Activated CD4-positive, alpha-beta T cell treated with anti-CD3 and anti-CD28 coated beads, Interleukin-2, amount 10 ng/mL, durations not matched to agents 24 days and 14 days (primary cell): ENCODE results near the gene VWA5B1. TPM values are rescaled to one million over a fixed set of nuclear protein-coding genes. Genes with fewer than 3 reads are reported as not detected.

Experiments used
- DNase-seq: peaks from one replicate; pipeline ENCODE4 v3.0.0; 2022
- H3K27ac Mint-ChIP-seq: one replicate; pipeline ENCODE4 v1.8.0; 2022; ENCODE audit warnings: mild to moderate bottlenecking, mixed read lengths
- H3K27me3 Mint-ChIP-seq: one replicate; pipeline ENCODE4 v1.8.0; 2022; ENCODE audit warnings: mixed read lengths
- H3K36me3 Mint-ChIP-seq: one replicate; pipeline ENCODE4 v1.8.0; 2022; ENCODE audit warnings: low read depth, mild to moderate bottlenecking, mixed read lengths
- H3K4me1 Mint-ChIP-seq: one replicate; pipeline ENCODE4 v1.8.0; 2021; ENCODE audit warnings: mixed read lengths
- H3K4me3 Mint-ChIP-seq: one replicate; pipeline ENCODE4 v1.8.0; 2022; ENCODE audit warnings: mild to moderate bottlenecking, moderate library complexity, mixed read lengths
- H3K9me3 Mint-ChIP-seq: one replicate; pipeline ENCODE4 v1.8.0; 2021; ENCODE audit warnings: mixed read lengths
- intact Hi-C: fragments of 100-400 bp; cut with micrococcal nuclease; formaldehyde crosslinking; loops from one replicate; pipeline ENCODE4 v1.15.1; 2023
- total RNA-seq: library from RNA; stranded (reverse); gene quantifications from 2 replicates; pipeline ENCODE4 v1.2.3, GENCODE V29; 2022

VWA5B1 gene, protein sequence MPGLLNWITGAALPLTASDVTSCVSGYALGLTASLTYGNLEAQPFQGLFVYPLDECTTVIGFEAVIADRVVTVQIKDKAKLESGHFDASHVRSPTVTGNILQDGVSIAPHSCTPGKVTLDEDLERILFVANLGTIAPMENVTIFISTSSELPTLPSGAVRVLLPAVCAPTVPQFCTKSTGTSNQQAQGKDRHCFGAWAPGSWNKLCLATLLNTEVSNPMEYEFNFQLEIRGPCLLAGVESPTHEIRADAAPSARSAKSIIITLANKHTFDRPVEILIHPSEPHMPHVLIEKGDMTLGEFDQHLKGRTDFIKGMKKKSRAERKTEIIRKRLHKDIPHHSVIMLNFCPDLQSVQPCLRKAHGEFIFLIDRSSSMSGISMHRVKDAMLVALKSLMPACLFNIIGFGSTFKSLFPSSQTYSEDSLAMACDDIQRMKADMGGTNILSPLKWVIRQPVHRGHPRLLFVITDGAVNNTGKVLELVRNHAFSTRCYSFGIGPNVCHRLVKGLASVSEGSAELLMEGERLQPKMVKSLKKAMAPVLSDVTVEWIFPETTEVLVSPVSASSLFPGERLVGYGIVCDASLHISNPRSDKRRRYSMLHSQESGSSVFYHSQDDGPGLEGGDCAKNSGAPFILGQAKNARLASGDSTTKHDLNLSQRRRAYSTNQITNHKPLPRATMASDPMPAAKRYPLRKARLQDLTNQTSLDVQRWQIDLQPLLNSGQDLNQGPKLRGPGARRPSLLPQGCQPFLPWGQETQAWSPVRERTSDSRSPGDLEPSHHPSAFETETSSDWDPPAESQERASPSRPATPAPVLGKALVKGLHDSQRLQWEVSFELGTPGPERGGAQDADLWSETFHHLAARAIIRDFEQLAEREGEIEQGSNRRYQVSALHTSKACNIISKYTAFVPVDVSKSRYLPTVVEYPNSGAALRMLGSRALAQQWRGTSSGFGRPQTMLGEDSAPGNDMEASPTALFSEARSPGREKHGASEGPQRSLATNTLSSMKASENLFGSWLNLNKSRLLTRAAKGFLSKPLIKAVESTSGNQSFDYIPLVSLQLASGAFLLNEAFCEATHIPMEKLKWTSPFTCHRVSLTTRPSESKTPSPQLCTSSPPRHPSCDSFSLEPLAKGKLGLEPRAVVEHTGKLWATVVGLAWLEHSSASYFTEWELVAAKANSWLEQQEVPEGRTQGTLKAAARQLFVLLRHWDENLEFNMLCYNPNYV
- not detected in 2 replicates for total RNA-seq

- DNase-seq = no peak
- intact Hi-C loops = no loop called here
- peaks cover 53% of the 10 kb centered on the region for H3K27me3 Mint-ChIP-seq
- no peaks in the 10 kb centered on the region for H3K9me3 Mint-ChIP-seq
- H3K36me3 Mint-ChIP-seq = no peaks in the 10 kb centered on the region
- H3K4me3 Mint-ChIP-seq = peak within 1 kb of the TSS; percentile 49
- no peak within 1 kb of the TSS for H3K27ac Mint-ChIP-seq
- H3K4me1 Mint-ChIP-seq = peaks cover 10% of the 10 kb centered on the region
Measured at GRCh38 chr1:20290624-20291597, at the start of gene VWA5B1. Gene VWA5B1 (plus strand): TSS chr1:20290875. CDS start chr1:20310602, 19,727 bp downstream.

DNA sequence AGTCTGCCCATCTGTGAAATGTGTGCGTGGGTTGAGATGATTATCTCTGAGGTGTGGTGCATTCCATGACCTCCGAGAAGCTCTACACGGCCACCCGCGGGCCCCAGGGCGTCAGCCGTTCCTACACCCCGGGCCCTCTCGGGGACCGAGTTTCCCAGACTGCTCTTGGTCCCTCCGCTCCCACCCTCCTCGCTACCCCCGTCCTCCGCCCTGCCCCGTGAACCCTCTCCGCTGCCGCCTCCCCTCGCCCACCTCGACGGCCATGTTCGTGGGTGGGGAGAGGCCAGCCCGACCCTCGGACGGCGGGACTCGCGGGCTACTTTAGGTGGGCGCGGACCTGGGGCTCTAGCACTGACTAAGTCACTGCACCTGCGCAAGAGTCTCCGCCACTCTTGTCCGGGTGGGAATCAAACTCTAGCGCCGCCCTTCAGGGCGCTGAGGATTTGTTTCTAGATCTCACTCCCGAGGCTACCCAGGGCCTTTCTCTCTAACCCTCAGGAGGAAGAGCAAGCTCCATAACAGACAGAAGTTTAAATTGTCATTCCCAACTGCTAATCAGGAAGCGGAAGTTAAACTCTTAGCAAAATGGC lies 47.7 kb upstream of the VWA5B1 start:
- H3K36me3 Mint-ChIP-seq = no peaks in the 10 kb centered on the region
- intact Hi-C loops = no loop called here
- no peak overlapping the region for H3K4me3 Mint-ChIP-seq
- H3K27me3 Mint-ChIP-seq = peaks cover 18% of the 10 kb centered on the region
- H3K9me3 Mint-ChIP-seq = no peaks in the 10 kb centered on the region
- DNase-seq = no peak
- H3K4me1 Mint-ChIP-seq = peaks cover 2% of the 10 kb centered on the region
- H3K27ac Mint-ChIP-seq = no peak overlapping the region

- H3K4me1 Mint-ChIP-seq = peaks cover 10% of the 10 kb centered on the region
- H3K36me3 Mint-ChIP-seq = no peaks in the 10 kb centered on the region
- H3K27me3 Mint-ChIP-seq = peaks cover 2% of the 10 kb centered on the region
- DNase-seq = peak; percentile 79
- intact Hi-C loops = no loop called here
- H3K4me3 Mint-ChIP-seq = peak overlapping the region; percentile 78
- H3K9me3 Mint-ChIP-seq = peaks cover 3% of the 10 kb centered on the region
- H3K27ac Mint-ChIP-seq = peak overlapping the region; percentile 86
Measured at GRCh38 chr1:20248971-20249612, 41.6 kb upstream of the VWA5B1 start.

GRCh38 chr1:20250340-20250989 lies 40.2 kb upstream of the VWA5B1 start:
- H3K27ac Mint-ChIP-seq = no peak overlapping the region
- intact Hi-C loops = no loop called here

GRCh38 chr1:20252587-20252986 lies 38.1 kb upstream of the VWA5B1 start:
- Mint-ChIP-seq H3K9me3 (peaks cover 3% of the 10 kb centered on the region), H3K27ac (no peak overlapping the region), H3K27me3 (peaks cover 9% of the 10 kb centered on the region), H3K4me3 (no peak overlapping the region), H3K36me3 (no peaks in the 10 kb centered on the region), H3K4me1 (peaks cover 8% of the 10 kb centered on the region)
- no peak for DNase-seq
- intact Hi-C loops = no loop called here

More at GRCh38 chr1:20250340-20250989, 40.2 kb upstream of the VWA5B1 start:
- DNase-seq = no peak
- Mint-ChIP-seq H3K36me3 (no peaks in the 10 kb centered on the region), H3K27me3 (peaks cover 2% of the 10 kb centered on the region), H3K9me3 (peaks cover 3% of the 10 kb centered on the region), H3K4me3 (no peak overlapping the region), H3K4me1 (peaks cover 8% of the 10 kb centered on the region)

DNA sequence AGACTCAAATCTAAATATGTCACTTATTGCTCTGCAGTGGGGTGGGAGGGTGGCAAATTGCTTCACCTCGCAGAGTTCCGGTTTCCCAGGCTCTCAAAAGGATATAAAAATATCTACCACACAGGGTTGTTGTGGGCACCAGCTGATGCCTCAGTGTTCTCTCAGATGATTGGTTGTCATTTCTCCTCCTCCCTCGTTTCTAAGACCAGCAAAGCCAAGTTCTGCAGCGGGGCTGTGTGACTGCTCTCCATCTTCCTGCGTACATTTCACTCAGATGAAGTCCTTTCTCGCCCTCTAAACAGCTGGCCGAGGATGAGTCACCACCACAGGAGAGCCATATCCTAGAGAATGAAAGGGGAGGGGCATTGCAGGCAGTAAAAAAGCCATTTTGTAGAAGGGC lies 35.0 kb upstream of the VWA5B1 start:
- no peaks in the 10 kb centered on the region for H3K36me3 Mint-ChIP-seq
- no peak for DNase-seq
- peaks cover 12% of the 10 kb centered on the region for H3K27me3 Mint-ChIP-seq

DNA sequence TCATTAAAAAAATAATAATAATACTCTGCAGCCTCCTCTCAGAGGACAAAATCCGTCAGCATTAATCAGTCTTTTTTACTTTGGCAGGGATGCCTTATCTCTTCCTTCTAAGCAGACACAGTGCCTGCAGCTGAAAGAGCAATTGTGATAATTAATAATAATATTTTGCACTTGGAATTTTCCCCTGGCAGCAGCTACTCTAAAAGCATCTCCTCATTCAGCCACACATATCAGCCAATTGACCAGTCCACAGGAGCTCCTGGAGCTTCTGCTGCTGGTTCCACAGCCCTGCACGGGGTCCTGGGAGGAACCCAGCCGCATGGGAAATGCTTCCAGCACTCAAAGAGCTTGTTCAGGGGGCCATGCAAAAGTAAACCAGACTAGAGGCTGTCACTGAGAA lies 31.0 kb upstream of the VWA5B1 start:
- H3K36me3 Mint-ChIP-seq = no peaks in the 10 kb centered on the region
- H3K4me3 Mint-ChIP-seq = no peak overlapping the region
- H3K27me3 Mint-ChIP-seq = peaks cover 19% of the 10 kb centered on the region
- DNase-seq = no peak
- H3K27ac Mint-ChIP-seq = no peak overlapping the region
- no peaks in the 10 kb centered on the region for H3K4me1 Mint-ChIP-seq
- no peaks in the 10 kb centered on the region for H3K9me3 Mint-ChIP-seq
- intact Hi-C loops = no loop called here

More for the DNA sequence above, 35.0 kb upstream of the VWA5B1 start:
- Mint-ChIP-seq H3K4me3 (no peak overlapping the region), H3K9me3 (peaks cover 3% of the 10 kb centered on the region), H3K27ac (no peak overlapping the region), H3K4me1 (no peaks in the 10 kb centered on the region)
- intact Hi-C loops = no loop called here

- no peaks in the 10 kb centered on the region for H3K36me3 Mint-ChIP-seq
- no peaks in the 10 kb centered on the region for H3K9me3 Mint-ChIP-seq
- intact Hi-C loops = no loop called here
- no peak overlapping the region for H3K27ac Mint-ChIP-seq
- H3K4me3 Mint-ChIP-seq = no peak overlapping the region
- no peaks in the 10 kb centered on the region for H3K4me1 Mint-ChIP-seq
- H3K27me3 Mint-ChIP-seq = peaks cover 13% of the 10 kb centered on the region
- no peak for DNase-seq
Measured at GRCh38 chr1:20261095-20261494, 29.6 kb upstream of the VWA5B1 start.

GRCh38 chr1:20262810-20263534 lies 27.7 kb upstream of the VWA5B1 start:
- Mint-ChIP-seq H3K36me3 (no peaks in the 10 kb centered on the region), H3K4me1 (no peaks in the 10 kb centered on the region), H3K4me3 (no peak overlapping the region), H3K27ac (no peak overlapping the region), H3K27me3 (peaks cover 9% of the 10 kb centered on the region), H3K9me3 (no peaks in the 10 kb centered on the region)
- no peak for DNase-seq
- intact Hi-C loops = no loop called here

DNA sequence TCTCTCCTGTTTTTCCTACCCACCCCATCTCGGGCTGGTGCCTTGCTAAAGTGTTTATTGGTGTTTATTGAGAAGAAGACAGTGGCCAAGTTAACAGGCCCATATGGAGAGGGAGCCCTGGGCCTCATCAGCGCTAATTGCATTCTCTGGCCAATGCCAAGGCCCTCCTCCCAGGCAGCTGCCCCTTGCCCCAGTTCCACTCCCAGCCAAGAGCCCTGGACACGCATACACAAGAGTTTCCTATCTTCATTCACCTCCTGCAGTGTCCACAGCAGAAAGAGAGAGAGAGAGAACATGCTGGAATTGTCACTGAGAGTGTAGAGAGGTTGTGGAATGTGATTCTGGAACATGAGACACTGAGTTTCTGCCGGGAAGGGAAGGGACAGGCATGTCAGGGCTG lies 25.4 kb upstream of the VWA5B1 start:
- H3K4me1 Mint-ChIP-seq = no peaks in the 10 kb centered on the region
- intact Hi-C loops = no loop called here
- no peak overlapping the region for H3K27ac Mint-ChIP-seq
- no peak for DNase-seq
- peaks cover 7% of the 10 kb centered on the region for H3K27me3 Mint-ChIP-seq
- H3K36me3 Mint-ChIP-seq = no peaks in the 10 kb centered on the region
- H3K4me3 Mint-ChIP-seq = no peak overlapping the region
- no peaks in the 10 kb centered on the region for H3K9me3 Mint-ChIP-seq

- Mint-ChIP-seq H3K4me1 (no peaks in the 10 kb centered on the region), H3K9me3 (peaks cover 6% of the 10 kb centered on the region), H3K27ac (no peak overlapping the region)
Measured at GRCh38 chr1:20266141-20266540, 24.5 kb upstream of the VWA5B1 start.

More at GRCh38 chr1:20266141-20266540, 24.5 kb upstream of the VWA5B1 start:
- no peak for DNase-seq
- no peak overlapping the region for H3K4me3 Mint-ChIP-seq
- H3K27me3 Mint-ChIP-seq = peaks cover 15% of the 10 kb centered on the region
- intact Hi-C loops = no loop called here
- no peaks in the 10 kb centered on the region for H3K36me3 Mint-ChIP-seq
